ENCODE data around the gene NAE1. TPM values are rescaled to one million over a fixed set of nuclear protein-coding genes. Genes with fewer than 3 reads are reported as not detected.

Gene NAE1
- total RNA-seq, 1 experiment from 2014 or later: 129 TPM

DNA sequence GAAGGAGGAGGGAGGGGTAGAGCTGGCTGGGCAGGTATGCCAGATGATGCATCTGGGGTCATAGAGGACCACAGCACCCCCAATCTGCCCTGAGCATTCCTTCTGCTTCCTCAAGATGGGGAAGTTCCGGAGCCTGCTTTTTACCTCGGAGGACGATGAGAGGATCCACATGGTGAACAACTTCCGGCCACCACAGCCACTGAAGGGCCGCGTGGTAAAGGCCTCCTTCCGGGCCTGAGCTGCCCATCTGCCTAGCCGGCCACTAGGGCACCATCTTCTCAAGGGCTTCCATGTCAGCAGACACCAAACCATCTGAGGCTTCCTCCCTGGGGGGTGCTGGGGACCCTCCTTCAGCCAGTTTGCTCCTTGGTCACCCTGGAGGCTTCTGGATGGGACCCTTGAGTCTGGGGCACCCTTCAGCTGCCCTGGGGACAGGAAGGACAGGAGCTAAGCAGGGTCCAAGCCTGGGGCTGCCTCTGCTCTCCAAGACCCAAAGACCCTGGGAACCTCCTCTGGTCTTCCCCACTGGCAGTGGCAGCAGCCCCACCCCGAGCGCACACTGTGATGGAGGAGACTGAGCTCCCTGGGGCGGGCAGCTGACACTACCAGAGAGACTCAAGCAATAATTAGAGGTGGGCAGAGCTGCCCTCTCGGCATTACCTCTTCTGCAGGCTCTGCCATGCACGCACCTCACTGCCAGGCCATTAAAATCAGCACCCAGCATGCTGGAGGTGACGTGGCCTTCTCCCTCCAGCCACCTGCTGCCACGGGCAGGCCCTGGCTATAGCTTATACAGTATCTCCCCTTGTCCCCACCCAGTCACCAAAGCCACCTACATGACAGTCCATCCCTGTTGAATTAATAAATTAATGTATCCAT is 22.7 kb upstream of the NAE1 start:
- no peak for TF ChIP-seq SMAD4 (CRISPR knock-in tag; IDR thresholded peaks at IDR 0.05)
- TF ChIP-seq, protein P1, sequence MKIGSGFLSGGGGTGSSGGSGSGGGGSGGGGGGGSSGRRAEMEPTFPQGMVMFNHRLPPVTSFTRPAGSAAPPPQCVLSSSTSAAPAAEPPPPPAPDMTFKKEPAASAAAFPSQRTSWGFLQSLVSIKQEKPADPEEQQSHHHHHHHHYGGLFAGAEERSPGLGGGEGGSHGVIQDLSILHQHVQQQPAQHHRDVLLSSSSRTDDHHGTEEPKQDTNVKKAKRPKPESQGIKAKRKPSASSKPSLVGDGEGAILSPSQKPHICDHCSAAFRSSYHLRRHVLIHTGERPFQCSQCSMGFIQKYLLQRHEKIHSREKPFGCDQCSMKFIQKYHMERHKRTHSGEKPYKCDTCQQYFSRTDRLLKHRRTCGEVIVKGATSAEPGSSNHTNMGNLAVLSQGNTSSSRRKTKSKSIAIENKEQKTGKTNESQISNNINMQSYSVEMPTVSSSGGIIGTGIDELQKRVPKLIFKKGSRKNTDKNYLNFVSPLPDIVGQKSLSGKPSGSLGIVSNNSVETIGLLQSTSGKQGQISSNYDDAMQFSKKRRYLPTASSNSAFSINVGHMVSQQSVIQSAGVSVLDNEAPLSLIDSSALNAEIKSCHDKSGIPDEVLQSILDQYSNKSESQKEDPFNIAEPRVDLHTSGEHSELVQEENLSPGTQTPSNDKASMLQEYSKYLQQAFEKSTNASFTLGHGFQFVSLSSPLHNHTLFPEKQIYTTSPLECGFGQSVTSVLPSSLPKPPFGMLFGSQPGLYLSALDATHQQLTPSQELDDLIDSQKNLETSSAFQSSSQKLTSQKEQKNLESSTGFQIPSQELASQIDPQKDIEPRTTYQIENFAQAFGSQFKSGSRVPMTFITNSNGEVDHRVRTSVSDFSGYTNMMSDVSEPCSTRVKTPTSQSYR (CRISPR knock-in tag; IDR thresholded peaks at IDR 0.05): no peak
- TF ChIP-seq ATF2 (CRISPR knock-in tag; IDR thresholded peaks at IDR 0.05; ENCODE audit: borderline replicate concordance, low read depth): no peak
- TF ChIP-seq ZNF396 (CRISPR knock-in tag; IDR thresholded peaks at IDR 0.05; ENCODE audit: borderline replicate concordance): no peak
- no peak for TF ChIP-seq IRF2 (CRISPR knock-in tag; IDR thresholded peaks at IDR 0.05; ENCODE audit: borderline replicate concordance, low read depth)
- no peak for TF ChIP-seq HMGA2 (CRISPR knock-in tag; IDR thresholded peaks at IDR 0.05)
- TF ChIP-seq FOXP4 (CRISPR knock-in tag; IDR thresholded peaks at IDR 0.05): no peak
- no peak for TF ChIP-seq ZNF416 (CRISPR knock-in tag; IDR thresholded peaks at IDR 0.05)
- TF ChIP-seq RELA (CRISPR knock-in tag; IDR thresholded peaks at IDR 0.05; ENCODE audit: borderline replicate concordance): no peak
- no peak for TF ChIP-seq ZNF263 (CRISPR knock-in tag; IDR thresholded peaks at IDR 0.05; ENCODE audit: low read depth)
- TF ChIP-seq, protein P2, sequence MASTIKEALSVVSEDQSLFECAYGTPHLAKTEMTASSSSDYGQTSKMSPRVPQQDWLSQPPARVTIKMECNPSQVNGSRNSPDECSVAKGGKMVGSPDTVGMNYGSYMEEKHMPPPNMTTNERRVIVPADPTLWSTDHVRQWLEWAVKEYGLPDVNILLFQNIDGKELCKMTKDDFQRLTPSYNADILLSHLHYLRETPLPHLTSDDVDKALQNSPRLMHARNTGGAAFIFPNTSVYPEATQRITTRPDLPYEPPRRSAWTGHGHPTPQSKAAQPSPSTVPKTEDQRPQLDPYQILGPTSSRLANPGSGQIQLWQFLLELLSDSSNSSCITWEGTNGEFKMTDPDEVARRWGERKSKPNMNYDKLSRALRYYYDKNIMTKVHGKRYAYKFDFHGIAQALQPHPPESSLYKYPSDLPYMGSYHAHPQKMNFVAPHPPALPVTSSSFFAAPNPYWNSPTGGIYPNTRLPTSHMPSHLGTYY (CRISPR knock-in tag; IDR thresholded peaks at IDR 0.05): no peak
- TF ChIP-seq, protein P3, sequence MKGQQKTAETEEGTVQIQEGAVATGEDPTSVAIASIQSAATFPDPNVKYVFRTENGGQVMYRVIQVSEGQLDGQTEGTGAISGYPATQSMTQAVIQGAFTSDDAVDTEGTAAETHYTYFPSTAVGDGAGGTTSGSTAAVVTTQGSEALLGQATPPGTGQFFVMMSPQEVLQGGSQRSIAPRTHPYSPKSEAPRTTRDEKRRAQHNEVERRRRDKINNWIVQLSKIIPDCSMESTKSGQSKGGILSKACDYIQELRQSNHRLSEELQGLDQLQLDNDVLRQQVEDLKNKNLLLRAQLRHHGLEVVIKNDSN (CRISPR knock-in tag; IDR thresholded peaks at IDR 0.05): no peak
- no peak for TF ChIP-seq NR1H2 (CRISPR knock-in tag; IDR thresholded peaks at IDR 0.05)
- TF ChIP-seq ZNF512 (CRISPR knock-in tag; IDR thresholded peaks at IDR 0.05; ENCODE audit: borderline replicate concordance): no peak
- POLR2A ChIA-PET: interaction anchor here (1.9 kb wide), 1 partner anchor 19 kb away, joined by 5 read pairs; no protein-coding TSS in a partner anchor
- Mint-ChIP-seq H3K4me3 (no peak overlapping the region), H3K36me3 (no peaks in the 10 kb centered on the region), H3K27me3 (ENCODE audit: low read depth) (peaks cover under 1% of the 10 kb centered on the region), H3K27ac (no peak overlapping the region), H3K9me3 (no peaks in the 10 kb centered on the region), H3K4me1 (no peaks in the 10 kb centered on the region)
- DNase-seq (ENCODE audit: low spot score): no peak
- ATAC-seq: no peak
- CTCF ChIA-PET: interaction anchor here (0.5 to 5.7 kb wide), 5 partner anchors 14 to 1386 kb away, joined by 3 to 41 read pairs (median 6); partner anchors contain the start of gene NAE1
